ENCODE data around the gene SERPINA1. TPM values are rescaled to one million over a fixed set of nuclear protein-coding genes. Genes with fewer than 3 reads are reported as not detected.

Gene SERPINA1
- total RNA-seq, 1 experiment from 2014 or later = 9.1 TPM

GRCh38 chr14:94356379-94357056 is 31.9 kb downstream of the SERPINA1 start:
- ChIA-PET POLR2A (no interaction called here), RAD21 (ENCODE audit: low non-redundant PET in 1 of 2, low total read pairs in 2 of 2, uncharacterized antibody in 2 of 2, unreplicated experiment in 2 of 2) (no interaction called here), CTCF (no interaction called here)
- Histone ChIP-seq H3K9me2 (ENCODE audit: insufficient read depth) (no peaks in the 10 kb centered on the region), H3K9me3 (ENCODE audit: control insufficient read depth in 1 of 2, insufficient read depth in 1 of 2, low read depth in 1 of 2, low read length in 2 of 2) (no peaks in the 10 kb centered on the region), H3K4me3 (replicated peaks in 1 of 2; ENCODE audit: low read depth in 1 of 2, low read length in 2 of 2) (no peak overlapping the region), H4K20me1 (ENCODE audit: insufficient read depth) (no peaks in the 10 kb centered on the region), H3K27ac (ENCODE audit: low read depth, low read length) (no peak overlapping the region), H3K9ac (ENCODE audit: low read length) (no peak overlapping the region), H3K36me3 (ENCODE audit: control insufficient read depth in 1 of 2, insufficient read depth in 2 of 2, low read length in 2 of 2) (no peaks in the 10 kb centered on the region), H3K27me3 (ENCODE audit: insufficient read depth, low read length) (no peaks in the 10 kb centered on the region), H3K4me1 (ENCODE audit: control insufficient read depth in 1 of 2, insufficient read depth in 2 of 2, low read length in 2 of 2) (peaks cover 0 to 13% of the 10 kb centered on the region in 2 experiments; a peak in 2 of 4 replicates), H2AFZ (ENCODE audit: low read depth, low read length, poor library complexity, severe bottlenecking) (no peak overlapping the region), H3K4me2 (ENCODE audit: low read length) (no peak overlapping the region), H3K79me2 (ENCODE audit: insufficient read depth, low read length) (no peaks in the 10 kb centered on the region)
- no peak for TF ChIP-seq ATF3 (IDR thresholded peaks at IDR 0.05)
- no peak for TF ChIP-seq TCF7L2 (IDR thresholded peaks at IDR 0.05; ENCODE audit: borderline replicate concordance, extremely low read depth, insufficient read depth, insufficient read length)
- TF ChIP-seq ELF1 (IDR thresholded peaks at IDR 0.05; ENCODE audit: borderline replicate concordance, low read depth) = no peak
- no peak for TF ChIP-seq ZBTB33 (IDR thresholded peaks at IDR 0.05; ENCODE audit: extremely low read depth, insufficient replicate concordance, low read length)
- TF ChIP-seq EGR1 (IDR thresholded peaks at IDR 0.05; ENCODE audit: low read depth) = no peak
- TF ChIP-seq ZNF274 (IDR thresholded peaks at IDR 0.05; ENCODE audit: low read depth, low read length) = no peak
- TF ChIP-seq POLR2AphosphoS5 (IDR thresholded peaks at IDR 0.05; ENCODE audit: low read depth, low read length) = no peak
- TF ChIP-seq SP1 (IDR thresholded peaks at IDR 0.05; ENCODE audit: low read depth) = no peak
- no peak for TF ChIP-seq SRF (IDR thresholded peaks at IDR 0.05; ENCODE audit: low read depth)
- TF ChIP-seq CTCF (IDR thresholded peaks at IDR 0.05 in 2 of 3, conservative IDR thresholded peaks at IDR 0.05 in 1 of 3; ENCODE audit: borderline replicate concordance in 1 of 3, insufficient read depth in 1 of 3, low read depth in 2 of 3, low read length in 2 of 3) = no peak
- no peak for TF ChIP-seq MAX (IDR thresholded peaks at IDR 0.05)
- TF ChIP-seq RAD21 (IDR thresholded peaks at IDR 0.05; ENCODE audit: low read depth) = no peak
- no peak for TF ChIP-seq FOSL1 (IDR thresholded peaks at IDR 0.05; ENCODE audit: low read depth)
- no peak for TF ChIP-seq ZFX (IDR thresholded peaks at IDR 0.05)
- no peak for TF ChIP-seq CBX3 (IDR thresholded peaks at IDR 0.05; ENCODE audit: low read depth)
- TF ChIP-seq REST (IDR thresholded peaks at IDR 0.05; ENCODE audit: low read depth) = no peak
- BruUV-seq (replicated peaks) = no TSS peak
- ATAC-seq = no peak
- DNase-seq (ENCODE audit: low read depth, low spot score) = no peak
- intact Hi-C loops (cut with micrococcal nuclease) = no loop called here

Measured in HCT116 (cell line).